ENCODE data around the gene COA8. TPM values are rescaled to one million over a fixed set of nuclear protein-coding genes. Genes with fewer than 3 reads are reported as not detected.

The COA8 gene
- total RNA-seq, 1 experiment from 2014 or later, result 34.7 TPM

- in situ Hi-C loops (cut with HindIII; ENCODE audit: low sequenced_read_pairs), result no loop called here
- no peak for DNase-seq (ENCODE audit: low spot score)
Observed at GRCh38 chr14:103560691-103561090, 2.1 kb upstream of the COA8 start.

- DNase-seq (ENCODE audit: low spot score), result no peak
Observed at GRCh38 chr14:103561381-103562178, 1.2 kb upstream of the COA8 start.

GRCh38 chr14:103562179-103562428, 656 bp upstream of the COA8 start:
- in situ Hi-C loops (cut with HindIII; ENCODE audit: low sequenced_read_pairs), result no loop called here
- DNase-seq (ENCODE audit: low spot score), result no peak

More at GRCh38 chr14:103561381-103562178, 1.2 kb upstream of the COA8 start:
- in situ Hi-C loops (cut with HindIII; ENCODE audit: low sequenced_read_pairs), result no loop called here

- in situ Hi-C loops (cut with HindIII; ENCODE audit: low sequenced_read_pairs), result no loop called here
- no peak for DNase-seq (ENCODE audit: low spot score)
Observed at GRCh38 chr14:103563226-103563620, 463 bp downstream of the COA8 start.

GRCh38 chr14:103563844-103564505, 1.2 kb downstream of the COA8 start:
- no peak for DNase-seq (ENCODE audit: low spot score)
- in situ Hi-C loops (cut with HindIII; ENCODE audit: low sequenced_read_pairs), result no loop called here

GRCh38 chr14:103568952-103569351, 6.2 kb downstream of the COA8 start:
- in situ Hi-C loops (cut with HindIII; ENCODE audit: low sequenced_read_pairs), result no loop called here

GRCh38 chr14:103569408-103569807, 6.6 kb downstream of the COA8 start:
- DNase-seq (ENCODE audit: low spot score), result no peak
- in situ Hi-C loops (cut with HindIII; ENCODE audit: low sequenced_read_pairs), result no loop called here

More at GRCh38 chr14:103568952-103569351, 6.2 kb downstream of the COA8 start:
- no peak for DNase-seq (ENCODE audit: low spot score)

GRCh38 chr14:103574104-103574503, 11.3 kb downstream of the COA8 start:
- in situ Hi-C loops (cut with HindIII; ENCODE audit: low sequenced_read_pairs), result no loop called here
- no peak for DNase-seq (ENCODE audit: low spot score)

- DNase-seq (ENCODE audit: low spot score), result no peak
- in situ Hi-C loops (cut with HindIII; ENCODE audit: low sequenced_read_pairs), result no loop called here
Observed at GRCh38 chr14:103574707-103575285, 12.0 kb downstream of the COA8 start.

GRCh38 chr14:103576371-103577024, 13.7 kb downstream of the COA8 start:
- peak; percentile 67 for DNase-seq (ENCODE audit: low spot score)
- in situ Hi-C loops (cut with HindIII; ENCODE audit: low sequenced_read_pairs), result no loop called here

GRCh38 chr14:103578401-103579075, 15.8 kb downstream of the COA8 start:
- no peak for DNase-seq (ENCODE audit: low spot score)
- in situ Hi-C loops (cut with HindIII; ENCODE audit: low sequenced_read_pairs), result no loop called here

- no peak for DNase-seq (ENCODE audit: low spot score)
- in situ Hi-C loops (cut with HindIII; ENCODE audit: low sequenced_read_pairs), result no loop called here
Observed at GRCh38 chr14:103581206-103581605, 18.4 kb downstream of the COA8 start.

- in situ Hi-C loops (cut with HindIII; ENCODE audit: low sequenced_read_pairs), result no loop called here
- DNase-seq (ENCODE audit: low spot score), result no peak
Observed at GRCh38 chr14:103581954-103582703, 19.4 kb downstream of the COA8 start.

GRCh38 chr14:103584326-103584915, 21.7 kb downstream of the COA8 start:
- in situ Hi-C loops (cut with HindIII; ENCODE audit: low sequenced_read_pairs), result no loop called here
- no peak for DNase-seq (ENCODE audit: low spot score)

GRCh38 chr14:103593577-103593976, 30.8 kb downstream of the COA8 start:
- in situ Hi-C loops (cut with HindIII; ENCODE audit: low sequenced_read_pairs), result loop anchor here (5.0 kb wide), 1 partner anchor 84 kb away; no protein-coding TSS in a partner anchor
- no peak for DNase-seq (ENCODE audit: low spot score)

GRCh38 chr14:103594265-103594664, 31.5 kb downstream of the COA8 start:
- in situ Hi-C loops (cut with HindIII; ENCODE audit: low sequenced_read_pairs), result loop anchor here (5.0 kb wide), 1 partner anchor 83 kb away; no protein-coding TSS in a partner anchor
- DNase-seq (ENCODE audit: low spot score), result peak; percentile 21

GRCh38 chr14:103597623-103598377, 35.0 kb downstream of the COA8 start:
- in situ Hi-C loops (cut with HindIII; ENCODE audit: low sequenced_read_pairs), result no loop called here
- no peak for DNase-seq (ENCODE audit: low spot score)

- in situ Hi-C loops (cut with HindIII; ENCODE audit: low sequenced_read_pairs), result no loop called here
- DNase-seq (ENCODE audit: low spot score), result no peak
Observed at GRCh38 chr14:103600503-103600902, 37.7 kb downstream of the COA8 start.

Data from G401 (cell line).